NCI-H1048 (cell line): ENCODE results near the gene SLC25A33.

Experiments used
- DNase-seq: peaks from one replicate; lab custom pipeline; 2025; lab: John Stamatoyannopoulos, UW

The SLC25A33 gene

DNA sequence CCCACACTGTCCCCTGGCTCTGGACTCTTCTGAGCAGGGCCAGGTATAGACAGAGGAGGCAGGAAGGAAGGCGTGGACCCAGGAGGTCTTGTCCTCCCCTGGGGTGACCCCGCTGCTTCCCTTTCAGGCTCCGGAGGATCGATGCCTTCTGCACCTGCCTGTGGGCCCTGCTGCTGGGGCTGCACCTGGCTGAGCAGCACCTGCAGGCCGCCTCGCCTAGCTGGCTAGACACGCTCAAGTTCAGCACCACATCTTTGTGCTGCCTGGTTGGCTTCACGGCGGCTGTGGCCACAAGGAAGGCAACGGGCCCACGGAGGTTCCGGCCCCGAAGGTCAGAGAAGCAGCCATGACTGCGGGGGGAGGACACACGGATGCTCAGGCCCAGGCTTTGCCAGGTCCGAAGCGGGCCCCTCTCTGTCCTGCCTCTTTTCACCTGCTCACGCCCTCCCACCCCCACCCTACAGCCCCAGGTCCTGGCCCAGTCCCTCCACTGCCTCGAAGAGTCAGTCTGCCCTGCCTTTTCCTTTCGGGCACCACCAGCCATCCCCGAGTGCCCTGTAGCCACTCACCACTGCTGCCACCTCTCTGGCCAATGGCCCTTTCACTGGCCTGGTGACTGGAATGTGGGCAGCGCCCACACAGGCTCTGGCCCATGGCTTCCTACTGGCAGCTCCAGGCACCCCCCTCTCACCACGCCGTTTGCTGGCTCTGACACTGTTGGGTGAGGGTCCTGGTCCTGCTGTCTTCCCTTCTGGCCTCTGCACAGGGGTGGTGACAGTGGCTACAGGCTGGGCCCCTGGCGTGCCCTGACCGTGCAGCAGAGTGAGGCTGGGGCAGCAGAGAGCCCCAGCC is 62.9 kb downstream of the SLC25A33 start:
- DNase-seq: no peak

DNA sequence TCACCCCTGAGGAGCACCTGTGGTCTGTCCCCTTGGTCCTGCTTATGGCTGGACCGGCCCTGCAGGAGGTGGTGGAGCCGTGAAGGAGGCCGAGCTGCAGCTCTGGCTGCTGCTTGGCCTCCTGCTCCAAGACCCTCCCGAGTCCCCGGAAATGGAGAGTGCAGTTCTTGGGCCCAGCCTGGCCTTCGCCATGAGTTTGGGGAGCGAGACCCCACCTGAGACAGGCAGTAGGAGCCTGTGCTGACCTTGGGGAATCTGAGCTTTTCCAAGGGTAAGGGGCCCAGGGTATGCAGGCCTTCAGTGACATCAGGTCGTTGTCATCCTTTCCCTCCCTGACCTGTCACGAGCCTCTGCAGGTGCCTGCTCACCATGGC is 63.5 kb downstream of the SLC25A33 start:
- DNase-seq: no peak

DNA sequence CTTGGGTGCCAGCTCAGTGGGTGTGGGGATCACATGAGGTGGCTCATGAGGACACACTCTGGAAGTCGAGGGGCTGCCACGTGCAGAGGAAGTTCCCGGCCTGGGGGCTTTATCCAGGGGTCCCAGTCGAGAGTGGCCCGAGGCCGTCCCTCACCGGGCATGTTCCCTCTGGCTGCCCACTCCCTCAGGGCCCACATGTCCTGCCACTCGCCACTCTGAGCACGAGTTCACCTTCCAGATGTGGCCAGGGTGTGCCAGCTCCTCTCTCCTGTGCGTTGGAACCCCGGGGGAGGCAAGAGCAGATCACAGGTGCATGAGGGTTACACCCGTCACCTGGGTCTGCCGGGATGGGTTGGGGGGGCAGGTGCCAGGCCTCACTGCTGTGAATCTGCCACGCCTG is 64.0 kb downstream of the SLC25A33 start:
- DNase-seq: no peak

DNA sequence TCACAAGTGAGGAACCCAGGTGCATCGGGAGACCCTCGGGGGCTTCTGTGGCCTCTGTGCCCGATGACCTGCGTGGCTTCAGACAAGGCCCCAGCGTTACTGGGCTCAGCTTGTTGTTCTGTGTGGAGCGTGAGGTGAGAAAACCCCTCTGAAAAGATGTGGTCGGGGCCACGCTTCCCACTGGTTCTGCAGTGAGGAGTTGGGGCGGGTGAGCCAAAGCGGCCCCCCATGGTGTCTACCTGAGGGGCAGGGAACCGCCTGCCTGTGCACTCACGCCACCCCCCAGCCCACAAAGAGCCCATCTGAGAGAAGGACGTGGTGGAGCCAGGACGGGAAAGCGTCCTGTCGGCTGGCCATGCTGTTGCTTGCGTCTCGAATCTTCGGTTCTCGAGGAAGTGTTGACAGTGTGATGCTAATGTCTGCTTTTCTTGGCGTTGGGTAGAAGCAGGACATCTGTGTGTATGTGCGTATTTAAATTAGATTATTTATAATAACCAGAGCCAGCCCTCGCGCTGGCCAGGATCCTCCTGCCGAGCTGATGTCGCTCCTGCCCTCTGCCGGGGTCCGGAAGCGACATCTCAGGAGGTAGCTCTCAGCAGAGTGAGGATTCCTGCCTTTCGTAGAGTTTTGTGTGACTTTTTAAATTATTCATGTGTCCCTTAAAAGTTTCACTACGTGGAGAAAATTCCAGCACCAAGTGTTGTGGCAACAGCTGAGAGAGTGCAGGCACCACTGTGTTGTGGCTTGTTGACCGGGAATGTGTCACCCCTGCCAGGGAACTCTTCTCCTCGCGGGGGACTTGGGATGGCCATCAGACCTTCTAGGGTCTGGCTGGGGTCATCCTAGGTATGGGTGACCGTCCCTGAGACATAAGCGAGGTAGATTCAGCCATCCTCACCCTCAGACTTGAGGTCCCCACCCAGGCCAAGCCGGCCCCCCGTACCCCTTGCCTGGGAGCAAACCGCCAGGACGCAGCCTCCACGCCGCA is 64.8 kb downstream of the SLC25A33 start:
- DNase-seq: no peak

DNA sequence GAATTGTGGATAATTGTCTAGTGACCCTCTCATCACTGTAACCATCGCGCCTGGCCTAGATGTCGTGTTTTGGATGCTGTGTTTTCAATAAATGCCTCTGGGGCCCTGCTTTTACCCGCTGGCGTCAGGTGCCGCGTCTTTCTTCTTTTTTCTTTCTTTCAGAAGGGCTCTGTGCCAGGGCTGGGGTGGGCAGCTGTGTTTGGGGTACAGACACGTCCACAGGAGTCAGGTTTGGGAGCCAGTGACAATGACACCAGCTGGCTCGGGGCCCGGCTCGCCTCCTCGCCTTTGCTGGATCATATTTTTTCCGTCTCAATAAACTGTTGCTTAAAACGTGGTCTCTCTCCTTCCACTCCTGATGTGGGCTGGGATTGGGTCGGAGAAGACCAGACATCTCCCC is 65.6 kb downstream of the SLC25A33 start:
- DNase-seq: no peak

DNA sequence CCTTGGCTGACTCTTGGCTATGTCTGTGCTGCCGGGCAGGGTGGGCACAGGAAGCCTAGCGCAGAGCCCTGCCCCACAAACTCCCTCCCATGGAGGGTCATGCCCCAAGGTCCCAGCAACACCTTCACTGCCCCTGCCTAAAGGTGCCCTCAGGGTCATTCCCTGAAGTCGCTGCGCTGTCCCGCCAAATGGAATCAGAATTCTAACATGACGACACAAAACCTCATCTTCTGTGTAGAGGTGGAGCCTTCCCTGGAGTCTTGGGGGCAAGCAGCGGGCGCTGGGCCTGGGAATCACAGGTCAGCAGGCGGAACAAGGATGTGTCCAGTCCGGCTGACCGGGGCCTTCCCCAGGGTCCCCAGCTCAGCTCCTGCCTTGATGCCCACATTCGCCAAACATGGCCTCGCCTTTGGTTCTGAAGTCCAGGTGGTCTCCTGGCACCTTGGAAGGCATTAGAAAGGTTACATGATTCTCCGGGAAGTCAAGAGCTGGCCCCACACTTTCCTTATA is 66.7 kb downstream of the SLC25A33 start:
- no peak for DNase-seq

DNA sequence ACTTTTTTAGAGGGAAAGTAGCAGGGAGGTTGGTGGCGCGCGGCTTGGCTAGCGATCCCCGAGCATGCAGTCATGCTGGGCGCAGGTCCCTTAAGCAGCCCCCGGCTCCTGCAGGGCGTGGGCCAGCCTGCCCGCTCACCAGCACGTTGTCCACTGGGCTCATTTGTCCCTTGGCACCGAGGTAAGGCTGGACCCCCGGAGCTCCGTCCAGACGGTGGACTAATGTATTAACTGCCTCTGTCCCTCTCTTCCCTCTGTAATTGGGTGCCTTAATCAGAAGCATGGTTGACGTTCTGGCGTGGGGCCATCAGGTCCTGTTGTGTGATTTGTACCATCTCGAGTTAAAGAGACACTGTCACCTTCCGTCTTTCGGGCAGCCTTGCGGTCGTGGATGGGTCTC is 67.2 kb downstream of the SLC25A33 start:
- DNase-seq: no peak

DNA sequence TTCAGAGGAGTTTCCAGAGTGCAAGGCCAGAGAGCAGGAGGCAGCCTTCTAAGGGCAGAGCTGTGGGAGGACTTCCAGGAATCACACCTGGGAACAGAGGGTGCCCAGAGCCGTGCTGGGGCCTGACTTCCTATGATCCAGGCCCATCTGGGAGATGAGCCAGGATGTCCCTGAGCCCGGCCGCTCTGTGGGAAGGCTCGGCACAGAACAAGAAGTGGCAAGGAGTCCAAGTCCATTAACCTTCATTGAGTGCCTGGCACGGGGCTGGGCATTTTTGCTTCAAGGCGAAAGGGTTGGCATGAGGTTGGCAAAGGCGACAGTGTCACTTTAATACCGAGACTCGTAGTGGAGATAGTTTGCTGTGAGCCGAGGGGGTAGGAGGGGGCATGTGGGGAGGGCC is 67.7 kb downstream of the SLC25A33 start:
- DNase-seq: no peak

DNA sequence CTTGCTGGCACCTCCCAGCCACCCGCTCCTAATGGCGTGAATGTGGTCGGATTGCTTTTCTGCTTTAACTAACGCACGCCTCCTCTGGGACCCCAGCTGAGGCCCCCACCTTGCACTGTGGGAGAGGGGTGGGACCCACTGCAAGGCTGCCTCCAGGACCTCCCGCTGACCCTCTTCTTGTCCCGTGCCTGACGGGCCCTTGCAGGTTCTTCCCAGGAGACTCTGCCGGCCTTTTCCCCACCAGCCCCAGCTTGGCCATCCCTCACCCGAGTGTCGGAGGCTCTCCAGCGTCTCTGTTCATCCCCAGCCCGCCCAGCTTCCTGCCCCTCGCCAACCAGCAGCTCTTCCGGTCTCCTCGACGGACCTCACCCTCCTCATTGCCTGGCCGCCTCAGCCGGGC is 68.1 kb downstream of the SLC25A33 start:
- DNase-seq: no peak

DNA sequence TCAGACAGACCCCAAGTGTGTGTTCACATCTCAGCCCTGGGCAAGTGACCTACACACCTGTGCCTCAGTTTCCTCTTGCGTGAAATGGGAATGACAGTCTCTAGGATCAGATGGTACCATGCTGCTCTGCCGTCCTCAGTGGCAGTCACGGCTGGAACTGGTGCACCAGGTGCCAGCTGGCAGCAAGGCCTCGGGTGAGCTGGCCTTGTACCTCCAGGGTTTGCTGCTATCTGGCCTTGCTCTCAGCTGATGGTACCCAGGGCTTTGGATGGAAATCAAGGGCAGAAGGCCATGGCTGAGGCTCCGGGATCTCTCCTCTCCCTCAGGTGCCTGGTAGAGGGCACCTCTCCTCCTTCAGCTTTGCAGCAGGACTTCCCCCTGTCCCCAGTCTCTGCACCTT is 70.7 kb downstream of the SLC25A33 start:
- DNase-seq: no peak

DNA sequence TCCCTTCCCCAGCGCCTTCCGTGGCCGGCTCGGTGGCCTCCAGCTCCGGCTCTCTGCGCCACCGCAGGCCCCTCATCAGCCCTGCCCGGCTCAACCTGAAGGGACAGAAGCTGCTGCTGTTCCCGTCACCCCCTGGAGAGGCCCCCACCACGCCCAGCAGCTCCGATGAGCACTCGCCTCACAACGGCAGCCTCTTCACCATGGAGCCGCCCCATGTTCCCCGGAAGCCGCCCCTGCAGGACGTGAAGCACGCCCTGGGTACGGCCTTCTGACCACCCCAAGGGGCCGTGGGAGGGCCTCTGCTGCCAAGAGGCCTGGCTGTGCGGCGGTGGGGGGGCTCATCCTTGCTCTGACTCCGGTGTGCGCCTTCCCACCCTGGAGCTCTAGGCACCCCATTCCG is 71.3 kb downstream of the SLC25A33 start:
- DNase-seq: no peak

DNA sequence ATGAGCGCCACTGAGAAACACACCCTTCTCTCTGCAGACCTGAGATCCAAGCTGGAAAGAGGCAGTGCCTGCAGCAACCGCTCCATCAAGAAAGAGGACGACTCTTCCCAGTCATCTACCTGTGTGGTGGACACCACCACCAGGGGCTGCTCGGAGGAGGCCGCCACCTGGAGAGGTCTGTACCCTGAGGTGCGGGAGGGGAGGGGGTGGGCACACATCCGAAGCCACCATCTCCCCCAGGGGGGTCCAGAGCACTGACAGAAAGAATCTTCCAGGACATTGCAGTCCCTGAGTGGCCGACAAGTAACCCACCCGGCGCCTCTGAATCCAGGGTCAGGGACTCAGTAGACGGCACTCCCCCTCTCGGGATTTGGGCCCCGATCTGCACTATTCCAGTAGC is 72.5 kb downstream of the SLC25A33 start:
- DNase-seq: no peak

DNA sequence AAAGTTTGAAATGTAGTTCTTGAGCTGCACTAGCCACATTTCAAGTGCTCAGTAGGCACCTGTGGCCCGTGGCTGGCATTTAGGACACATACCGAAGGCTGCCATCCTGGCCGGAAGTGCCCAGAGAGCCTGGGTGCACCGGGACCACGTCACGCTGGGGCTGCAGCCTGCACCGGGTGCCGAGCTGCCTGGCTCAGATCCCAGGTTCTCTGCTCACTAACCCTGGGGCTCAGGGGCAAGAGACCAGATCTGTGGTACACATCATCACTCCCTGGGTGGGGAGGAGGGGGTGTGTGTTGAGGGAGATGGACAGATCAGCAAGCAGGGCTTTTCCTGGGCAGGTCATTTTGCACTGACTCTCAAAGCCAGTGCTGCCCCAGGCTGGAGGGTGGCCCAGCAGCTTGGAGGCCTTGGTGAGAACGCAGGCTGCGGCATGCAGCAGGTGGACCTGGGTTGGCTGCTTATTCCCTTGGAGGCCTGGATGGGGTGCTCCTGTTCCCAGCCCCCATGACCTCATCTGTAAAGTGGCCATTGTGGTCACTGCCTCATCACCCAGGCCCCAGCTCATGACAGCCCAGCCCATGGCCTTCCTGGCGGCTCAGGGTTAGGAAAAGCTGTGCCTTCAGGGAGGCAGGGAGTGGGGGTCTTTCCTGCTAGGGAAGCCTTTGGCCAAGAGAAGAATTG is 73.0 kb downstream of the SLC25A33 start:
- no peak for DNase-seq

DNA sequence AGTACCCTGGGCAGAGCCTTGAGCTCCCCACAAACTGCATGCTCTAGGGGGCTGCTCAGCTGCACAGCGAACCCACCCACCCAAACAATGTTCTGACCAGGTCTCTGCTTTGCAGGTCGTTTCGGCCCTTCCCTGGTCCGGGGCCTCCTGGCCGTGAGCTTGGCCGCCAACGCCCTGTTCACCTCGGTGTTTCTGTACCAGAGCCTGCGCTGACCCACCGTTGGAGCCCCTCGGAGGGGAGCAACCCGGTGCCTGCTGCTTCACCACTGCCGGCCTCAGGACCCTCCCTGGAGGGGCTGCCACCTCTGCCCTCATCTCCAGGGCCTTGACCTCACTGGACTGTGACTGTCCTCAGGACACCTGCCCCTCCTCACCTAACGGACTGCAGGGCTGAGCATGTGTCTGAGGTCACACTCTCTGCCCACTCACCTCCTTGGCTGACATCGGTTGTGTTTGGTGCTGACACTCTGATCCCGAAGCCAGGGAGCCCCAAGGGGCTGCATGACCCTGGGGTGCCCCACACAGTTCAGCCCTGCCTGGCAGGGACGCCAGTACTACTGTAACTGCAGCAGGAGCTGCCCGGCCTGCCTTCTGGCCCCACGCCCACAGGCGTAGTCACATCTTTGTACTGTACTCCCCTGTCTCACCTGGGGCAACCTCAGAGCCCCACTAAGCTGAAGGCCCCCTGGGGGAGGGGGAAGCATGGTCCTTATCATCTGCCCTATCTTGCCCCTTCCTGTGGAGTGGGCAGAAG is 73.8 kb downstream of the SLC25A33 start:
- no peak for DNase-seq

DNA sequence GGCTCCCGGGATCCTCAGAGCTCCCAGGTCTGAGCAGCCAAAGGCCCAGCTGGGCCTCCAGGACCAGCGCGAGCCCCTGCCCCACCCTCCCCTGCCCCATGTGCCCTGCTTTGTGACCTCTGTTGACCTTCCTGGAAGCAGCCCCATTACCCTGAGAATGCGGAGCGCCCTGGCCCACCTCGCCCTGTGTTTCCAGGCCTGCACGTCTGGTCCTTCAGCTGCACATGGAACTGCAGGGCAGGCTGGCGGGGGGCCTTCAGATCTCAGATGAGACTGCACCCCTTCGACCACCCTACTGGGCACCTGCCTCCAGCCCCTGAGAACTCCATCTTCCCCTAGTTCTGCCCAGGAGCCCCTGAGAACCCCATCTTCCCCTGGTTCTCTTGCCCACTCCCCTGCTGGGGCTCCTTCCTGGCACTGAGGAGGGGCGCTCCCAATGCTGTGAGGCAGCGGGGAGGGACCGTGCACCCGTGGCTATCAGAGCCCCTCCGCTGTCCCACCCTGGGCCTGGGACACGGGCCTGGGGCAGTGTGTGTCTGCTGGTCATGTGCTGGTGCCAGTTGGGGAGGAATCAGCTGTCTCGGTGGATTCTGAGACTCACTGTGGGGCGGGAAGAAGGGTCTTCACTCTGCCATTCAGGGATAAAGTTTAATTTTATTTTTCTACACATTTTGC is 74.5 kb downstream of the SLC25A33 start:
- DNase-seq: no peak

DNA sequence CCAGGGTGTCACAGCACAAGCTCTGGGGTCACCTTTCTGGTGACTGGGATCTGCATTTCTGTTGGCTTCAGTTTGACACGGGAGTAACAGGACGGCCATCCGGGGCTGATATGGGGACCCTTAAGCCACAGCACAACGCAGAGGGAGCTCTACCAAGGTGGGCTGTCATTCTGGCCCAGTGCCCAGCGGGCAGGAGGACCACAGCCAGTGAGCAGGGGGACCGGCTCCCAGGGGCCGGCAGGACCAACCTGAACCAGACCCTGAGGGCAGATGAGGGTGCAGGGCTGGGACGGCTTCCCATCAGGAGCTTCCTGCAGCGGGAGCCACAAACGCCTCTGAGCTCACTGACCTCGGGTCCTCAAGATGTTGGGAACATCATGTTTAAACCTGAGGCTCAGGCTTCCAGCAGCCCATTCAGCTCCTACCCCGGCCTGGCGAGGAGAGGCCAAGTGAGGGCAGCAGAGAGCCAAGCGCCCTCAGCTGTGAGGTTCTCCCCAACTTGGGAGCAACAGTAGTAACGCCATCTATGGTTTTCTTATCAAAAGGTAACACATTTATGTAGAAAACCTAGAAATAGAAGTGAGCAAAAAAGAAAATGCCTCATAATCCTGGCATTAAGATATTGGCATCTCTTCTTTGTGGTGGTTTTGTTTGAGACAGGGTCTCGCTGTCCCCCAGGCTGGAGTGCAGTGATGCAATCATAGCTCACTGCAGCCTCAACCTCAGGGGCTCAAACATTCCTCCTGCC is 76.2 kb downstream of the SLC25A33 start:
- no peak for DNase-seq

DNA sequence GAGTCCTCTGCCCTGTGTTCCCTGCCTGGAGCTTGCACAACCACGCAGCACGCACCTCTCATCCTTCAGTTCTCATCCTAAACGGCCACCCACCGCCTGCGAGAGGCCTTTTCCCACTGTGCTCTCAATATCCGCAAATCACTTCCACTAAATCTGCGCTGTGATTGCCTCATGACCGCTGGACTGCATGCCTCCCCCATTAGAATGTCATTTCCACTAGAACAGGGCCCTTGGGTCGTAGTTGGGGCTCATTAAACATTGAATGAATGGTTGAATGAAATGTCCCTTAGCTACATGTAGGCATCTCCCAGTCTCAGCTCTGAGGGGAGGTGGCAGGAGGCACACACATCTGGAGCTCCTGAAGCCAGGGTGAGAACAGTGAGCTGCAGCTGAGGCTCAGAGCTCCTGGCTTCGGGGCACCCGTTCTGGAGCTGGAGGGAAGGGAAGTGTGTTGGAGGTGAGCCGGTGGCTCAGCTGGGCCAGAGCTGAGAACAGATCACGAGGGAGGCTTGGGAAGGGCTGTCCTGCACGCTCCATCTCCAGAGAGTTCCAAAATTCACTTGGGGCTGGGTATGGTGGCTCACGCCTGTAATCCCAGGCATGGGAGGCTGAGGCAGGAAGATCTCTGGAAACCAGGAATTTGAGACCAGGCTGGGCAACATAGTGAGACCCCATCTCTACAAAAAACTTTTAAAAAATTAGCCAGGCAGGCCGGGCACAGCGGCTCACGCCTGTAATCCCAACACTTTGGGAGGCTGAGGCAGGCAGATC is 79.8 kb downstream of the SLC25A33 start:
- no peak for DNase-seq

DNA sequence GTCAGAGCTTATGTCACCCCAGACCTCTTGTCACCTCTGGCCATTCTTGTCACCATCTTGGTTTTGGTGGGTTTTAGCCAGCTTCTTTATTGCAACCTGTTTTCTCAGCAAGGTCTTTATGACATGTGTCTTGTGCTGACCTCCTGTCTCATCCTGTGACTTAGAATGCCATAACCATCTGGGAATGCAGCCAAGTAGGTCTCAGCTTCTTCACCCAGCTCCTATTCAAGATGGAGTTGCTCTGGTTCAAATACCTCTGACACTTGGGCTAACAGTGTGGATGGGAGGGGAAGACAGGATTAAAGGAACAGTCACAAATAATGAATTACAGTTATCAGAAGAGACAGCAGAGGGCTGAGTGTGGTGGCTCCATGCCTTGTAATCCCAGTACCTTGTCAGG is 81.8 kb downstream of the SLC25A33 start:
- DNase-seq: no peak

DNA sequence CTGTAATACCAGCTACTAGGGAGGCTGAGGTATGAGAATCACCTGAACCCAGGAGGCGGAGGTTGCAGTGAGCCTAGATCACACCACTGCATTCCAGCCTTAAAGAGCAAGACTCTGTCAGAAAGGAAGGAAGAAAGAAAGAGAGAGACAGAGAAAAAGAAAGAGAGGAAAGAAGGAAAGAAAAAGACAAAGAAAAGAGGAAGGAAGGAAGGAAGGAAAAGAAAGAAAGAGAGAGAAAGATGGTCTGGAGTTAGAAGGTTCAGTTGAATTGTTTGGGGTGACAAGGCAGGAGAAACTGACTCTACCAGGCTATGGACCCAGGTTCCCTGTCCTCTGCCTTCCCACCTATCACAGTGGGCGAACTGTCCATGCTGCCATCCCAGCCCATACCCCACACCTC is 84.8 kb downstream of the SLC25A33 start:
- no peak for DNase-seq
